Rectal smooth muscle tissue (tissue), 1 donor: Measurements from ENCODE around the gene FKBP10.
"Not testable (repeated sequence)": the region's sequence is repeated elsewhere in the genome, so short reads cannot be mapped to it uniquely, and the experiment has no call there.

Experiments
- H3K27ac ChIP-seq: one replicate; pipeline ENCODE4 v1.7.0; 2013; ENCODE audit warnings: low read depth, low read length, inconsistent platforms
- H3K27me3 ChIP-seq: one replicate; pipeline ENCODE4 v1.7.0; 2013; ENCODE audit warnings: low read length; ENCODE audit not compliant: control insufficient read depth, insufficient read depth
- H3K36me3 ChIP-seq: one replicate; pipeline ENCODE4 v1.7.0; 2013; ENCODE audit warnings: low read length; ENCODE audit not compliant: control insufficient read depth, insufficient read depth
- H3K4me1 ChIP-seq: one replicate; pipeline ENCODE4 v1.7.0; 2013; ENCODE audit warnings: low read length; ENCODE audit not compliant: control insufficient read depth, insufficient read depth
- H3K4me3 ChIP-seq: one replicate; pipeline ENCODE4 v1.7.0; 2013; ENCODE audit warnings: low read length
- H3K9ac ChIP-seq: one replicate; pipeline ENCODE4 v1.7.0; 2013; ENCODE audit warnings: low read length

FKBP10 gene

DNA sequence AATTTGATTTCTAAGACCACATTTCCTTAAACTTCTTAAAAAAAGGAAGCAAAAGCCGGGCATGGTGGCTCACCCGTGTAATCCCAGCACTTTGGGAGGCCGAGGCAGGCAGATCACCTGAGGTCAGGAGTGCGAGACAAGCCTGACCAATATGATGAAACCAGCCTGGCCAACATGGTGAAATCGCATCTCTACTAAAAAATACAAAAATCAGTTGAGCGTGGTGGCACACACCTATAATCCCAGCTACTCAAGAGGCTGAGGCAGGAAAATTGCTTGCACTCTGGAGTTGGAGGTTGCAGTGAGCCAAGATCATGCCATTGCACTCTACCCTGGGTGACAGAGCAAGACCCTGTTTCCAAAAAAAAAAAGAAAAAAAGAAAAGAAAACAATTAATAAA lies 28.0 kb downstream of the FKBP10 start:
- not testable (repeated sequence) for H3K4me3 ChIP-seq, H3K27ac ChIP-seq, H3K36me3 ChIP-seq, H3K27me3 ChIP-seq, H3K4me1 ChIP-seq, H3K9ac ChIP-seq

DNA sequence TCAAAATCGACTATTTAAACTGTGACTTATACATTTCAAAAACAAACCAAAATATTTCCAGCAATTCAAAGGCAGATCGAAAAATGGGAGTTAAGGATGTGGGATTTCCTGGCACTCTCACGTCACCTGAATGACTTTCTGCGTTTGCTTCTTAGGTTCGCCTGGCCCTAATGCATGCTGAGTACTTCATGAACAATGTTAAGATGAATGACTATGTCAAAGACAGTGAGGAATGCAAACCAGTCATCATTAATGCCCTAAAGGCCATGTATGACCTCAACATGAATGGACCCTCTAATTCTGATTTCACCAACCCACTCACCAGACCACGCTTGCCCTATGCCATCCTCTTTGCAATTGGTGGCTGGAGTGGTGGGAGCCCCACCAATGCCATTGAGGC lies 32.2 kb downstream of the FKBP10 start:
- Histone ChIP-seq H3K9ac (no peak overlapping the region), H3K27ac (no peak overlapping the region), H3K4me1 (peaks cover 8% of the 10 kb centered on the region), H3K36me3 (no peaks in the 10 kb centered on the region), H3K27me3 (no peaks in the 10 kb centered on the region), H3K4me3 (no peak overlapping the region)

DNA sequence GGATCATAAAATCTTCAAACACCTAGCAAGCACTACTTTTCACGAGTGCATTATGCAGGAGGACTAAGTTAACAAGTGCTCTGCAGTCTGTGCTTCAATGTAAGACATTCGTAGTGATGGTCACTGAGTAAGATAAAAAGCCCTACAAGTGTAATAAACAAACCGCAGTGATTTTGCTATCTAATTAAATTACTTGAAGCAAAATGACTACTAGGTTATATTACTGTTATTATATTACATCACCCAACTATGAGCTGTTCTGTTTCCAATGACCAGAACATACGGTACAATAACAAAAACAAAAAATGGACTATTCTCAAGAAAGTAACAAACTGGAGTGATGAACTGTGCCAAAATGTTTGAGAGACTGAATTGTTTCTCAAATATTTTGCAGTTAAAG lies 36.0 kb downstream of the FKBP10 start:
- H3K36me3 ChIP-seq = no peaks in the 10 kb centered on the region

DNA sequence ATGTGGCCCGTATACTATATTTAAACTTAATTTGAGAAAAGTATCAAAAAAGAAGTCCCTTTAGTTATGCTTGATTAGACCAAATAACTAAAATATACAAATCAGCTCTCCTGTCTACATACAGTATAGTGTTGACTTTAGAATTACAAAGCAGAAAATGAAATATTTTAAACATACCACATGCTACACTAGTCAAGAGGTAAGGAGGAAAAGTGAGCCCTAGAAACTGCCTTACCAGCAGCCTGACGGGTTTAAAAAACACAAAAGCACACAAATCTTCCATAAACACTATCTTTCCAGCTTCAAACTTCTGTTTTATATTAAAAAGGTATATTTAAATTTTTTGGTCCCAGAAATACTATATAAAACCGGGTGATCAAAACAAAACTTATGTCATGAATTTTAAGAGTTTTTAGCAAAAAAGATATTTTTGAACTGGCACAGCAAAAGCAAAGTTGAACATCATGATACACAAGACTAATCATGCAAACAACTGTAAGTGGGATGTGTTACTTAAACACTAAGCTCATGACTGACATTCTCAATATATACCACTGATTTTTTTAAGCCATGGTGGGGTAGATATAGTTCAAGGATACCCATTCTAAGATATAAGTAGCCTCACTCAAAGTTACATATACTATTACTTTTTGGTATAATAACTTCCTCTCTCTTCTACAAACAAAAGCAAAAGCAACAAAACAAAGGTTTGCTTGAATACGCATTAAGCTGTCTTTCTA lies 36.6 kb downstream of the FKBP10 start:
- no peak overlapping the region for H3K9ac ChIP-seq

More for the DNA sequence above, 36.0 kb downstream of the FKBP10 start:
- Histone ChIP-seq H3K27me3 (no peaks in the 10 kb centered on the region), H3K27ac (no peak overlapping the region), H3K9ac (no peak overlapping the region), H3K4me1 (peaks cover 12% of the 10 kb centered on the region), H3K4me3 (no peak overlapping the region)

DNA sequence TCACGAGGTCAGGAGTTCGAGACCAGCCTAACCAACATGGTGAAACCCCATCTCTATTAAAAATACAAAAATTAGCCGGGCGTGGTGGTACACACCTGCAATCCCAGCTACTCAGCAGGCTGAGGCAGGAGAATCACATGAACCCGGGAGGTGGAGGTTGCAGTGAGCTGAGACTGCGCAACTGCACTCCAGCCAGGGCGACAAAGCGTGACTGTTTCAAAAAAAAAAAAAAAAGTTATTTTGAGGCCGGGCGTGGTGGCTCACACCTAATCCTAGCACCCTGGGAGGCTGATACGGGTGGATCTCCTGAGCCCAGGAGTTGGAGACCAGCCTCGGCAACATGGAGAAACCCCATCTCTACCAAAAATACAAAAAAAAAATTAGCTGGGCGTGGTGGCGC lies 38.6 kb downstream of the FKBP10 start:
- H3K4me3 ChIP-seq, H3K27me3 ChIP-seq, H3K9ac ChIP-seq, H3K36me3 ChIP-seq, H3K27ac ChIP-seq: not testable (repeated sequence)
- H3K4me1 ChIP-seq = peaks cover 12% of the 10 kb centered on the region

More for the DNA sequence above, 36.6 kb downstream of the FKBP10 start:
- Histone ChIP-seq H3K27ac (no peak overlapping the region), H3K4me3 (no peak overlapping the region), H3K36me3 (no peaks in the 10 kb centered on the region), H3K4me1 (peaks cover 12% of the 10 kb centered on the region), H3K27me3 (no peaks in the 10 kb centered on the region)

DNA sequence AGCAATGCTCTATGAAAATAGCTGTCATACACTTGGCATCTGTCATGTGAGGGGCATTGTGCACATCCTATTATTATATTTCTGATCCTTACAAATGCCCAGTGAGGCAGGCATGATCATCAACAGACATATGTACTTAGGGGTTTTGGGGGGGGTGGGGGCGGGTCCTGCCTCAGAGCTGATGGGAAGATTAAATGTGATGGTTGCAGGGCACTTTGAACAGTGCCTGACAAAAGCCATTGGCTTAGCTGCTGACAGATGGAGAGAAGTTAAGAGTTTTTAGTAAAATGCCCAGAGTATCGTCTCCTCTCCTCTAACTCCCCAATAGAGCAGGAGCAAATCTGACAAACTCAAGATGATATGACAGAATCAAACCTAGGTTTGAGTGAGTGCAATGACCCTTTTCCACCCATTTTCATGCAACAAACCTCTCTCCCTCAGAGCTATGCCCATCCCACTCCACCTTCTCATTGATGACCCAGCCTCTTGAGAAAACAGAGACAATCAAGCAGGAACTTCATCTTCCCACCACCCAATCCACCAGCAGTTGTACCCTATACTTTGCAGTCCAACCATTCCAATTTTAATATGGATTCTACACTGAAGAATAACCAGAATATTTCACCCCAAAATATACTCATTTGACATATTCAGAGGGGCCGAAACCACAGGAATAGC lies 47.6 kb downstream of the FKBP10 start:
- H3K27ac ChIP-seq = no peak overlapping the region
- peaks cover 8% of the 10 kb centered on the region for H3K4me1 ChIP-seq
- no peak overlapping the region for H3K9ac ChIP-seq
- no peaks in the 10 kb centered on the region for H3K36me3 ChIP-seq
- no peak overlapping the region for H3K4me3 ChIP-seq
- H3K27me3 ChIP-seq = no peaks in the 10 kb centered on the region

DNA sequence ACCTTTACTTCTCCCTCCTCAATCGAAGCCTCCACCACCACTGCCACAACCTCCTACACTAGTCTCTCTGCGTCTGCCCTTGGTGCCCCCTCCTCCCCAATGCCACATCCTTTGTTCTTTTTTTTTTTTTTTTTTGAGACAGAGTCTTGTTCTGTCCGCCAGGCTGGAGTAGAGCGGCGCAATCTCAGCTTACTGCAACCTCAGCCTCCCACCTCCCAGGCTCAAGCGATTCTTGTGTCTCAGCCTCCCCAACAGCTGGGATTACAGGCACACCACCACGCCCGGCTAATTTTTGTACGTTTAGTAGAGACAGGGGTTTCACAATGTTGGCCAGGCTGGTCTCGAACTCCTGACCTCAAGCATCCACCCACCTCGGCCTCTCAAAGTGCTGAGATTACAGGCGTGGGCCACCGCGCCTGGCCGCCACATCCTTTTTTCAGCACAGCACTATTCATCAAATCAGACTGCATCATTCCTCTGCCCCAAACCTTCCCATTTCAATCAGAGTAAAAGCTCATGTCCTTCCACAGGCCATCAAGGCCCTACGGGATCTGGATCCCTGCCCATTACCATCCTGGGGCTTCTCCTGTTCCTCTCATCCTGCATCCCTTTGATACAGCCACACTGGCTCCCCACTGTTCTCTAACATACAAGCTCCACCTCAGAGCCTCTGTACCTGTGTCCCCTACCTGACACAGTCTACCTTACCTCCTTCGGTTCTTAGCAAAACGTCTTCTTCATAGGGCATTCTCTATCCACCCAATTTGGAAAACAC lies 50.5 kb downstream of the FKBP10 start:
- no peak overlapping the region for H3K9ac ChIP-seq
- peaks cover 6% of the 10 kb centered on the region for H3K36me3 ChIP-seq
- H3K4me3 ChIP-seq = peak overlapping the region; percentile 86
- H3K27ac ChIP-seq = no peak overlapping the region
- no peaks in the 10 kb centered on the region for H3K27me3 ChIP-seq
- peaks cover 8% of the 10 kb centered on the region for H3K4me1 ChIP-seq

DNA sequence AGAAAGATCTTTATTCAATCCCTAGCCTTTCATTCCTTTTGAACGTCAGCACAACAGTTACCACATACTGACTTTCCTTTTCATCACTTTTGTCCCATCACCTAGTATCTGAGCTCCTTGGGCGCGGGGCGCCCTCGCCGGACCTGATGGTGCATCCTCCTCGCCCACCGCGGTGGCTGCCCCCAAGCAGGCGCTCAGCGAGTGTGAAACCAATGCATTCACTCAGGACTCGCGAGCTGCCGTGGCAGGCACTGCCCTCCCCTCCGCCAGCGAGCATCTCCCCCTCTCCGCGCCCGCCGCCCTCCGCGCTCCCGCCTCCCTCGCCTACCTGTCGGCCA lies 51.7 kb downstream of the FKBP10 start:
- Histone ChIP-seq H3K27me3 (no peaks in the 10 kb centered on the region), H3K27ac (peak overlapping the region; percentile 93), H3K4me1 (peaks cover 8% of the 10 kb centered on the region), H3K9ac (peak overlapping the region; percentile 72), H3K4me3 (peak overlapping the region; percentile 86), H3K36me3 (peaks cover 6% of the 10 kb centered on the region)

DNA sequence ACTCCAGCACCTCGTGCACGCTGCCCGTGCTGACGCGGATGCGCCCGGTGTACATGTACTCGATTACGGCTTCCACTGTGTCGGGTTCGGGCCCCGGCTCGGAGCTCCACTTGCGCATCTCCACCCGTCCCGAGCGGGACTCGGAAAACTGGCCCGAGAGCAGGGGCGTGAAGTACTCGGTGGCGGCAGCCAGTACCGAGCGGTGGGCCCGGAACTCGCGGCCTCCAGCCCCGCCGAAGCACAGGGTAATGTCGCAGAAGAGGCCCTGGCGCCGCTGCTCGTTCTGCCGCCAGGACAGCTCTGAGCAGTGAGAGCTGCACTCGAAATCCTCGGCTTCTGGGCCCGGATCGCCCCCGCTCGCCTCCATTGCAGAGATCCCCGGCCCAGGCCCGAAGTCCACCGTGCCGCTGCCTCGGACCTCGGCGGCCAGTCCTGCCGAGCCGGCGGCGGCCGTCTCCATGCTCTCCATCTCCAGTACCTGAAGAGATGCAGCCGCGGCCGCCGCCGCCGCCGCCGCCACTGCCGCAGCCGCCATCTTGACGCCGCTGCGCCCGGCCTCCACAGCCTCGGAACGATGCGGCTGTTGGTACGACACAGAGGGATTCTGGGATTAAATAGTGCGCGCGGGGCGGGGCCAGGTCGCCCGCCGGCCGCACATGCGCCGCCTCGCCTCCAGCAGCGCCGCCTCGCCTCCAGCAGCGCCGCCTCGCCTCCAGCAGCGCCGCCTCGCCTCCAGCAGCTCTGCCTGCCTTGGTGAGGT lies 52.2 kb downstream of the FKBP10 start, which contains the start of gene KLHL11:
Gene KLHL11 (minus strand): TSS at position 588 of the 760 bp plus-strand sequence. CDS start 53 bp downstream, at position 535.
- peaks cover 8% of the 10 kb centered on the region for H3K4me1 ChIP-seq
- no peaks in the 10 kb centered on the region for H3K27me3 ChIP-seq
- peak within 1 kb of the TSS; percentile 72 for H3K9ac ChIP-seq
- peak within 1 kb of the TSS; percentile 93 for H3K27ac ChIP-seq
- peak within 1 kb of the TSS; percentile 86 for H3K4me3 ChIP-seq
- peaks cover 8% of the 10 kb centered on the region for H3K36me3 ChIP-seq

DNA sequence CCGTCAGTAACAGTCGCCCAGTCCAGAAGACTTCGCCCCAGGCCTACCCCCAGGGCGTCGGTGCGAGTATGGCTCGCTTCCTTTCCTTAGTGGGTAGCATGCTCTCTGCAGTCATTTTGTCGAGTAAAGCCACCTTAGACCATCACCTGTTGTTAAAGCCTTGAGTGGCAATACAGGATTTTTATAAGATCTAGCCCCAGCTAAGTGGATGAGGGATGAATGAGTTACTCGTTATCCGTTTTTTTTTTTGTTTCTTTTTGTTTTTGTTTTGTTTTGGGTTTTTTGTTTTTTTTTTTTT lies 52.7 kb downstream of the FKBP10 start:
- H3K4me1 ChIP-seq = peaks cover 8% of the 10 kb centered on the region
- peaks cover 12% of the 10 kb centered on the region for H3K36me3 ChIP-seq
- H3K27ac ChIP-seq = peak overlapping the region; percentile 46
- H3K27me3 ChIP-seq = no peaks in the 10 kb centered on the region
- H3K4me3 ChIP-seq = peak overlapping the region; percentile 57
- H3K9ac ChIP-seq = peak overlapping the region; percentile 32

DNA sequence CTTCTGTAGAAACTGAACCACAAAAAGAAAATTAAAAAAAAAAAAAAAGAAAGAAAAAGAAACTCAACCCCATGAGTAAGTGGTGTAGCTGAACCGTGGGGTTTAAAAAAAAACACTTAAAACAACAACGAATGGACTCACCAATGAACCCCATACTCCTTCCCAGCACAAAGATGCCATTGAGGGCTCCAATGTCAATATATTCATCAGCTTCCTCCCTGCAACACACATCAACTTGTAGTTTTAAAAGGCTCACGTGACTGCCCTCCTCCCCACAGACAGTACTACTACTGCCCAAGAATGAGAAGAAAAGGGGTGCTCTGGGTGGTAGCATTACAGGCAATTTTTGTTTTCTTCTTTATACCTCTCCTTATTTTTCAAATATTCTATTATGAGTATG lies 55.8 kb downstream of the FKBP10 start:
- peaks cover 27% of the 10 kb centered on the region for H3K36me3 ChIP-seq
- no peaks in the 10 kb centered on the region for H3K27me3 ChIP-seq
- no peak overlapping the region for H3K4me3 ChIP-seq
- H3K9ac ChIP-seq = no peak overlapping the region
- H3K4me1 ChIP-seq = peaks cover 5% of the 10 kb centered on the region
- no peak overlapping the region for H3K27ac ChIP-seq

DNA sequence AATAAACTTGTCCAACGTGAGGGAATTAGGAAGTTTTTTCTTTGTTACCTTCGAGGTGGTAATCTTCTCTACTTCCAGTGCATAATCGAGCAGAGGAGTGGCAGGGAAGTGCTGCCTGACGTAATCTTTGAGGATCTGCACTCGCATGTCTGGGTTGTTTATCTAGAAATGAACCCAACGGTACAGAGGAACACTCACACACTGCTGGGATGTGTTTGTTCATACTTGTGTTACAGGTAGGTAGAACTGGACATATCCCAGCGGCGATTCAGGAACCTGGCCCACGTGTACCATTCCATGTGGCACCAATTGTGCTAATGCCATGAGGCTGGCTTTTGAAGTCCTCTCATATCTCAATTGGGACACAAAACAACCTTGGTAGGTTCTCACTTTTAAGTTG lies 56.6 kb downstream of the FKBP10 start:
- Histone ChIP-seq H3K36me3 (peaks cover 33% of the 10 kb centered on the region), H3K27ac (no peak overlapping the region), H3K4me1 (no peaks in the 10 kb centered on the region), H3K4me3 (no peak overlapping the region), H3K9ac (no peak overlapping the region), H3K27me3 (no peaks in the 10 kb centered on the region)
